ENCODE results near the gene MAST4.

Gene MAST4

GRCh38 chr5:66603881-66604280, 7.7 kb downstream of the MAST4 start:
- DNase-seq (ENCODE audit: low read depth in 2 of 2), result no peak

DNA sequence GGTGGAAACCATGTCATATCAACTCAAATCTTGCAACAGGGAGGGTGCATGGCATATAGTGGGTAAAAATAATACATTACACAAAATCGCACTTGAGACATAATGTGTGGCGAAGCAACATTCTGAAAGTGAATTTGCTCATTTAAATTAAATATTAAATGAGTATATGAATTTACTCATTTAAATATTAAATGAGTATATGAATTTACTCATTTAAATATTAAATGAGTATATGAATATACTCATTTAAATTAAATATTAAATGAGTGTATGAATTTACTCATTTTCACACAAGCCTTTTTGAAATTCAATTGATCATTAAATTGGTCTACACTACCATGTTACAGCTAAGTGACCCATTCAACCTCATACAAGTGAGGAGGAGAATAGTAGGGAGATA, 10.5 kb downstream of the MAST4 start:
- no peak for DNase-seq (ENCODE audit: low read depth in 2 of 2)

DNA sequence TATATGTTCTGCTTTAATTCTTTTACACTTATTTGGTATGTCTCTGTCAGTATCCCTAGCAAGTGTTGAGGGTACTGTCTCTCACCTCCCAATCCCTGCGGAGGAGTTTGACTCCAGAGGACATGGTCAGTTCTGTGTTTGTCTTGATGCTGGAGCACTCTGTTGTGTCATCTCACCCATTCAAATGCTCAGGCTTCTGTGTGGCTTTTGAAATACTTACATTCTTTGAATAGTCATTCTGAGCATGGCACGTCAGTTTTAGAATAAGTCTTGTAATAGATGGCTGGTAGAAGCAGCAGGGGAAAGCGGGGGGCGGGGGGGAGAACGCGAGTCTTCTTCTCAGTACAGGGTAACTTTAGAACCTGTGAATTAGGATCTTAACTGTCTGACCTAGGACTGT, 12.3 kb downstream of the MAST4 start:
- DNase-seq (ENCODE audit: low read depth in 2 of 2), result no peak

DNA sequence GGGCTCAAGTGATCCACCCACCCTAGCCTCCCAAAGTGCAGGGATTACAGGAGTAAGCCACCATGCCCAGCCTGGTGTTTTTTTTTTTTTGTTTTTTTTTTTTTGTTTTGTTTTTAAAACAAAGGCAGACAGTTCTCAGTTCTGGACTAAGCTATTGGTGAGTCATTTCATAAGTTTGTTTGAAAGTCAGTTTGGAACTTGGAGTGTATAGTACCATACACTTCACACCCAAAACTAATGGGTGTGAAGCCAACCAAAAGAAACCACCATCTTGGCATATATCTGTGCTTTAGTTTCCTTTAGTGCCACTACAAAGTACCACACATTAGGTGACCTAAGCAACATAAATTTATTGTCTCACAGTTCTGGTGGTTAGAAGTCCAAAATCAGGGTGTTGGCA, 13.4 kb downstream of the MAST4 start:
- DNase-seq (ENCODE audit: low read depth in 2 of 2), result no peak

- no peak for DNase-seq (ENCODE audit: low read depth in 2 of 2)
Observed at GRCh38 chr5:66612226-66612625, 16.0 kb downstream of the MAST4 start.

GRCh38 chr5:66615136-66615535, 18.9 kb downstream of the MAST4 start:
- DNase-seq (ENCODE audit: low read depth in 2 of 2), result no peak

GRCh38 chr5:66615894-66616293, 19.7 kb downstream of the MAST4 start:
- no peak for DNase-seq (ENCODE audit: low read depth in 2 of 2)

GRCh38 chr5:66616520-66617225, 20.5 kb downstream of the MAST4 start:
- DNase-seq (ENCODE audit: low read depth in 2 of 2), result no peak

DNA sequence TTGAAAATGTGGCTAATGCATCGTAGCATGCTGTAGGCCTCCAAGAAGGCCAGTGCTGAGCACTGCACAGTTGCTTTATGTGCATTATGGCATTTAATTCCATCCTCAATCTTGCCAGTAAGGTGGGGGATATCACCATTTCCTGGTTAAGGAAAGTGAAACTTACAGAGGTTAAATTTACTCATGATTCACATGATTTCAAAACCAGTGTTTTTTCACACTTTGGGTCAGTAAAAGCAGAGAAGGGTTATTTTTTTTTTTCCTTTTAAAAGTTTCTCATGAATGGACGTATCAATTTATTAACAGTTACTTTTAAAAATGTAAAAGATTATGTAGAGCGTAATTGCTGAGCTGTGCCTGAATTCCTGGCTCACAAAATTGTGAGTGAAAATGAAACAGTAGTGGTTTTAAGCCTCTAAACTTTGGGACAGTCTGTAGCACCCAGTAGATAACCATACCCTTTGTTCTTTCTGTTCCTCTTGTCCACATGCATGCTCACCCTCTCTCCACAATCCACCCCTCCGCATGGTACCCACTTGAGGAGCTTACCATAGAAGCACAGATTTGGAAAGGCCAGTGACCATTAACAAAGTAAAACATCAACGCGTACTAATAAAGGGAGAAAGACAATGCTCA, 21.2 kb downstream of the MAST4 start:
- DNase-seq (ENCODE audit: low read depth in 2 of 2), result no peak

DNA sequence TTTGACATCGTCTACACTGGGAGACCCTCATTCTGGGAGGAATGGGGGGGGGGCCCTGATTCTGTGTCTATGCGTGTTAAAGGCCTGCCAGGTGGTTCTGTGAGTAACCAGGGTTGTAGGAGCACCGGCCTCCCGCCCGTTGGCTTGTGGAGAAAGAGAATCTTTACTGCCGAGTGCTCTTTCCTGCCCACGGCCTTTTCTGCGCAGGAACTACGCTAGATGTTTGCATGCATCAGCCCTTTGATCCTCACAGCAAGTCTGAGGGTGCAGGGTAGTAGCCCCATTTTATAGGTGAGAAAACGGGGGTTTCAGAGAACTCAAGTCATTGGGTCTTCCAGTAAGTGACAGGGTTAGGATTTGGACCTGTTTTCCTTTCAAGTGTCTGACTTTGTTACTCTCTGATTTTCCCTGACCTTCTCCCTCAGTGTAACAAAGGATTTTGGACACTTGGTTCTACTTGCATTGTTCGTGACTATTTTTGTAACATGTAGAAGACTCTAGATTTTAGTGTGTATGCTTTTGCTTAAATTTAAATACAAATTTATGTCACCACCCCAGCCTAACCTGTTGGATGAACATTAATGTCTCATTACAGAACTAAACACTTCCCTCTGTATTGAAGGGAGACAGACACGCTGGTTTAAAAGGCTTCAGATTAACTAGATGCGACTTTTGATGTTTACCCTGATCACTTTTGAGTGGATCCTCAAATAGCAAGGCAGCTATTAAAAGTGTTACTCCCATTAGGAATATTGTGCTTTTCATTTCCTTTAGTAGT, 22.0 kb downstream of the MAST4 start:
- no peak for DNase-seq (ENCODE audit: low read depth in 2 of 2)

DNA sequence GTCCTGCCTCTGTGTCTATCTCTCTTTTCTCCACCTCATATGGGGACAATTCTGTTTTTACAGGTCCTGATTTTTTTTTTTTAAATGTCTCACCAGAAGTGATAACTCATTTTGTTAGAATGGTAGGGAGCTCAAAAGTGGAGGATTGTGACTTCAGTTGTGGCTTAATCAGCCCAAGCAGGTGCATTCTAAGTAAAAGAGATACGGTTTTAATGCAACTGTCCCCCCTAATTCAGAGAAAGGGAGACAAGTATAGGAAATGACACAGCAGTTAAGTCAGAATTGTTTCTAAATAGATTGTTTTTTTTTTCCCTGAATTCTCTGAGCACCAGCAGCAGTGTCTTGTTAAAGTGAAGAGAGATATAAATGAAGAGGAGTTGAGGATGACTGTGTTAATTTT, 24.5 kb downstream of the MAST4 start:
- DNase-seq (ENCODE audit: low read depth in 2 of 2), result no peak

DNA sequence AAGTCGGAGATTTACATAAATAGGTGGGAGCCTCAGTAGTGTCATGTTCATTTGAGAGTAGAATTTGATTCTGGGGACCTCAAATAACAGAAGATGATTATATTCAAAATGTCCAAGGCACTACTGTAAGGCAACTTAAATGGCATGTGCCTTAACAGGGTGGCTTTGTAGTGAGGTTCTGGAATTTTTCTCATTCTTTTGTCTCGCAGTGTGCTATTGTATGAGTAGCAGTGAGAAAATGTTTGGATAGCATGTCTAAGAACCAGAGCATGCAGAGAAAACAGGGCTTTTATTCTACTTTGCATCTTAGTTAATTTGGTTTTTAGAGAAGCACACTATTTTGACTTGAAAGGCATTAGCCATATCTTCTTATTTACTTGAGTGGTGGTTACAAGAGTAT, 25.0 kb downstream of the MAST4 start:
- no peak for DNase-seq (ENCODE audit: low read depth in 2 of 2)

GRCh38 chr5:66621736-66622135, 25.5 kb downstream of the MAST4 start:
- DNase-seq (ENCODE audit: low read depth in 2 of 2), result no peak

GRCh38 chr5:66628561-66628960, 32.4 kb downstream of the MAST4 start:
- no peak for DNase-seq (ENCODE audit: low read depth in 2 of 2)

DNA sequence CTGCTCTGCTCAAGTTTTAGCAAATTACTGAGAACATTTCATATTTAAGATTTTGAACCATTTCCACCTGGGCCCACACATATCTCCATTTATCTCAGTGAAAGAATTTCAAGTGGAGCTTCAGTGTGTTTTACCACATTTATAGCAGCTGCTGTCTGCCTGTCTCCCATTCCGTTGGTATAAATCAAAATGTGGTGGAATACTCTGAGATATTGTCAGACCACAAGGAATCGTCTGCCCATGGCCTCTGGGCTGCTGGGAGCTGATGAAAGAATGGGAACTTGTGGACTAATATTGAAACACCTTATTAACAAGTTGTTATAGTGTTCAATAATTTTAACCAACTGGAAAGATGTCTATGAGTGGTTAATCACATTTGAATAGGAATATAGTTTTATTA, 33.3 kb downstream of the MAST4 start:
- DNase-seq (ENCODE audit: low read depth in 2 of 2), result no peak

- no peak for DNase-seq (ENCODE audit: low read depth in 2 of 2)
Observed at GRCh38 chr5:66633754-66634153, 37.6 kb downstream of the MAST4 start.

GRCh38 chr5:66634601-66635000, 38.4 kb downstream of the MAST4 start:
- no peak for DNase-seq (ENCODE audit: low read depth in 2 of 2)

GRCh38 chr5:66637994-66638393, 41.8 kb downstream of the MAST4 start:
- DNase-seq (ENCODE audit: low read depth in 2 of 2), result no peak

DNA sequence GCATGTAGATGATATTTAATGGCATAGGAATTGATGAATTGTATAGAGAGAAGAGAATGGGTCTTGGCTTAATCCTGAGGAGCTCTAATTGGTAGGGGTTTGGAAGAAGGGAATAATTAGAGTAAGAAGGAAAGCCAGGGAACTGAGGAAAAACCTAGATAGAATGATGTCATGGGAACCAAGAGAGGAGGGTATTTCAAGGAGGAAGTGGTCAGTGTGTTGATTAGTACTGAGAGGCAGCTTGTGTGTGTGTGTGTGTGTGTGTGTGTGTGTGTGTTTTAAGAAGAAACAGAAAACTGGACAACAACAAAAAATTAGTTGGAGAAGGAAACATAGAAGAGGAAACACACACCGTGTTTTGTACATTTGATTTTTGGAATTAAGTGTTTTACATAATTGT, 42.8 kb downstream of the MAST4 start:
- DNase-seq (ENCODE audit: low read depth in 2 of 2), result no peak

GRCh38 chr5:66642538-66642937, 46.3 kb downstream of the MAST4 start:
- DNase-seq (ENCODE audit: low read depth in 2 of 2), result no peak

DNA sequence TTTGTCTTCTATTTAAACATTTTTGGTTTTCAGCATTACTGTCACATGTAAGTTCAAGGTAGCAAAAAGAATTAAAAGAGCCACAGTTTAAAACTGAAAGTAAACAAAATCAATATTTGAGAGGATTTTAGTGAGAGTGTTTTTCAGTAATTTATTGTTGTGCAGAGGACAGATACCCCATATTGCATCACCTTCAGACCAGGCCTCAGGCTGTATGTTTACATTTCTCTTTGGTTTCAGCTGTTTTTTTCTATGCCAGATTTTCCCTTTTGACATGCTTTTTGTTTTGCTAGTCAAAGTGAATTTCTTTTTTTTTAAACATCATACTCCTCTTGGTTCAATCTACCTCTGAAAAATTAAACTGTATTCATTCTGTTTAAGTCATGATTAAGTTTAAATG, 47.2 kb downstream of the MAST4 start:
- no peak for DNase-seq (ENCODE audit: low read depth in 2 of 2)

DNA sequence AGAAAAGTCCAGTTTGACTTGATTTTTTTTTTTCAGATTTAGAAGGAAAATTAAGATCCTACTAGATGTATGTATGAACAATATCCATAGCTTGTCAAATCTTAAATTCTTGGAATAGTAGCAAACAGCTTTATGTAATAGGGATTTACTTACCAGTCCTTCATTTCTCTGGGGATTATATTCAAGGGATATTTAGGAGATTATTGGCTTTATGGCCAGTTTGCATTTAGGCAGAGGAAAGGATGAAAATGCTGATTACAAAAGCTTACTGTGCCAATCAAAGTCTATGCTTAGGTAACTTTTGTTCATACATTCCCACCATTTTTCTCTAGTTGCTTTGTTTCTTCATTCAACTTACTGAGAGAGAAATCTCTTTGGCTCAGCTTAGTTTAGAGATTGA, 47.9 kb downstream of the MAST4 start:
- no peak for DNase-seq (ENCODE audit: low read depth in 2 of 2)

DNA sequence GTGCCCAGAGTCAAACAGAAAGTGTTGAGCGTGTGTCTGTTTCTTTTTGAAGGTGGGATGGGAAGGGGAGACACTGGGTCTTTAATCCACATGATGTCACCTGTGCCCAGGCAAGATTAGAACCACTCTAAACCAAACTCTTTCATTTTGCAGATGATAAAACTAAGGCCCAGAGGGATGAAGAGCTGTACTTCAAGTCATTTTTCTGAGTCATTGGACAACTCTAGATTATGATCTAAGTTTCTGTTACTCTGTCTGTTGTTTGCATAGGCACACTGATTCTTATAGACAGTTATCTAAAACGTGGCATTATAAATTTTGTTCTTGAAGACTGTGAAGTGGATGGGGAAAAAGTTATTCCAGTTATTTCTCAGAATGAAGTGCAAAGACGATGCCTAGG, 48.8 kb downstream of the MAST4 start:
- DNase-seq (ENCODE audit: low read depth in 2 of 2), result no peak
